Articular chondrocyte of knee joint (primary cell): ENCODE data around the gene ZNF711. TPM values are rescaled to one million over a fixed set of nuclear protein-coding genes. Genes with fewer than 3 reads are reported as not detected.

ENCODE experiments used
- total RNA-seq: library from RNA; depleted of rRNA; stranded (reverse); fragments of >200 nt; gene quantifications from 2 replicates; pipeline ENCODE4 v1.2.3, GENCODE V29; 2012

ZNF711 gene
- 0.39 and 0.86 TPM in 2 replicates for total RNA-seq

GRCh38 chrX:85243761-85244449, at the start of gene ZNF711, which contains the start of gene SATL1:
Gene ZNF711 (plus strand): TSS chrX:85243991. CDS start chrX:85247573, 3,582 bp downstream.
Gene SATL1 (minus strand): TSS chrX:85243779. CDS start chrX:85108968, 134,811 bp downstream.

Other genes starting within 250 kb of the ZNF711 start
- gene APOOL, start 240.1 kb upstream of the ZNF711 start, total RNA-seq, result 11.6 and 12.5 TPM in 2 replicates
- not detected in 2 replicates for gene SATL1, start 212 bp upstream of the ZNF711 start, total RNA-seq
- gene POF1B, start 135.7 kb downstream of the ZNF711 start, total RNA-seq, result not detected in 2 replicates